Upper lobe of left lung (tissue), 4 donors: ENCODE data around the gene ATP9B.

Experiments
- EP300 ChIP-seq, 4 donors: sonication (generic); formaldehyde crosslinking; IDR thresholded peaks; one replicate each; pipeline ENCODE4 v1.5.1; 2017; ENCODE audit warnings: antibody characterized with exemption in 4 of 4, control low read depth in 2 of 4
- POLR2A ChIP-seq, 4 donors: fragments of 450-650 bp; IDR thresholded peaks; one replicate each; pipeline ENCODE4 v1.5.1; 2016 to 2017; ENCODE audit warnings: antibody characterized with exemption in 4 of 4, mild to moderate bottlenecking in 2 of 4
- POLR2AphosphoS5 ChIP-seq, 2 donors: sonication (generic); formaldehyde crosslinking; IDR thresholded peaks; one replicate each; pipeline ENCODE4 v1.5.1; 2017; ENCODE audit warnings: antibody characterized with exemption in 2 of 2
- TF ChIP-seq, protein P1 (sequence below), 6 experiments: fragments of 450-650 bp in 4 of 6; fragments of 200-600 bp in 2 of 6; sonication (generic) in 2 of 6; IDR thresholded peaks; one replicate each; pipeline ENCODE4 v1.5.1; 2016 to 2019; ENCODE audit warnings: antibody characterized with exemption in 6 of 6

DNA sequence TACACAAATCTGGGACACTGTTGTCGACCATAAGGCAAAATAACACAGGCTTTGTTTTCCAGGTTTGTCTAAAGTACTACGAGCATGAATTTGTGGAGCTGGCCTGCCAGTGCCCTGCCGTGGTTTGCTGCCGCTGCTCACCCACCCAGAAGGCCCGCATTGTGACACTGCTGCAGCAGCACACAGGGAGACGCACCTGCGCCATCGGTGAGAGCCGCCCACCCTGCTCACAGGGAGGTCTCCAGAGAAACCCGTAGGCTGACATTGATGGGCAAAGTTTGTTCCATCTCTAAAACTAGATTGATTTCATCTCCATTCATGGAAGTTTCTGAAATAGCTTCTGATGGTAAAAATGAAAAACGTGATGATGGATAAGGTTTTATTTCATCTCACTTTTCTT is 276.2 kb downstream of the ATP9B start:
- TF ChIP-seq, protein P1, sequence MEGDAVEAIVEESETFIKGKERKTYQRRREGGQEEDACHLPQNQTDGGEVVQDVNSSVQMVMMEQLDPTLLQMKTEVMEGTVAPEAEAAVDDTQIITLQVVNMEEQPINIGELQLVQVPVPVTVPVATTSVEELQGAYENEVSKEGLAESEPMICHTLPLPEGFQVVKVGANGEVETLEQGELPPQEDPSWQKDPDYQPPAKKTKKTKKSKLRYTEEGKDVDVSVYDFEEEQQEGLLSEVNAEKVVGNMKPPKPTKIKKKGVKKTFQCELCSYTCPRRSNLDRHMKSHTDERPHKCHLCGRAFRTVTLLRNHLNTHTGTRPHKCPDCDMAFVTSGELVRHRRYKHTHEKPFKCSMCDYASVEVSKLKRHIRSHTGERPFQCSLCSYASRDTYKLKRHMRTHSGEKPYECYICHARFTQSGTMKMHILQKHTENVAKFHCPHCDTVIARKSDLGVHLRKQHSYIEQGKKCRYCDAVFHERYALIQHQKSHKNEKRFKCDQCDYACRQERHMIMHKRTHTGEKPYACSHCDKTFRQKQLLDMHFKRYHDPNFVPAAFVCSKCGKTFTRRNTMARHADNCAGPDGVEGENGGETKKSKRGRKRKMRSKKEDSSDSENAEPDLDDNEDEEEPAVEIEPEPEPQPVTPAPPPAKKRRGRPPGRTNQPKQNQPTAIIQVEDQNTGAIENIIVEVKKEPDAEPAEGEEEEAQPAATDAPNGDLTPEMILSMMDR (IDR thresholded peaks at IDR 0.05) = no peak
- TF ChIP-seq POLR2AphosphoS5 (IDR thresholded peaks at IDR 0.05) = no peak
- TF ChIP-seq POLR2A (IDR thresholded peaks at IDR 0.05) = no peak
- TF ChIP-seq EP300 (IDR thresholded peaks at IDR 0.05) = no peak
